ENCODE measurements around the gene TIMMDC1. TPM values are rescaled to one million over a fixed set of nuclear protein-coding genes. Genes with fewer than 3 reads are reported as not detected.

Gene TIMMDC1
- polyA plus RNA-seq, 1 of the 3 experiments (the other 2 are of a cell fraction): 128 TPM

- Histone ChIP-seq H3K9me3 (no peaks in the 10 kb centered on the region), H3K27ac (ENCODE audit: low read depth in 2 of 2, low read length in 1 of 2) (peak overlapping the region; percentile 57 to 66; a peak in 2 of 4 replicates), H3K36me3 (replicated peaks in 1 of 2; ENCODE audit: control insufficient read depth in 1 of 2, insufficient read depth in 2 of 2, low read length in 1 of 2) (peaks cover 6 to 16% of the 10 kb centered on the region in 2 experiments), H3K4me3 (ENCODE audit: low read depth in 2 of 2, low read length in 1 of 2) (peak overlapping the region; percentile 79 to 82; a peak in 2 of 4 replicates), H3K9me2 (no peaks in the 10 kb centered on the region), H3F3A (replicated peaks; ENCODE audit: insufficient read depth) (no peaks in the 10 kb centered on the region), H3K27me3 (ENCODE audit: insufficient read depth) (no peaks in the 10 kb centered on the region), H3K4me1 (ENCODE audit: control insufficient read depth in 1 of 2, insufficient read depth in 2 of 2, low read depth in 1 of 2, low read length in 1 of 2) (peaks cover 0 to 23% of the 10 kb centered on the region in 2 experiments; a peak in 2 of 4 replicates), H2AFZ (ENCODE audit: low read depth) (peak overlapping the region; percentile 90), H4K20me1 (ENCODE audit: insufficient read depth) (no peaks in the 10 kb centered on the region), H3K4me2 (peak overlapping the region; percentile 86), H3K9ac (no peak overlapping the region), H3K79me2 (ENCODE audit: insufficient read depth) (peaks cover 4% of the 10 kb centered on the region)
- ChIA-PET CTCF (interaction anchor here (0.8 to 1.2 kb wide), 2 partner anchors 57 to 193 kb away, joined by 3 read pairs; no protein-coding TSS in a partner anchor), POLR2A (interaction anchor here (1.8 kb wide), 1 partner anchor 30 kb away, joined by 10 read pairs; the partner anchor contains the start of gene TIMMDC1)
- 48% methylated on average over 2 of the region's 2 CpGs for WGBS (ENCODE audit: low lambda C conversion rate)
- TF ChIP-seq NRF1 (IDR thresholded peaks at IDR 0.05; ENCODE audit: low read depth, low read length): no peak
- no peak for TF ChIP-seq TAF1 (IDR thresholded peaks at IDR 0.05; ENCODE audit: borderline replicate concordance, low read depth, low read length)
- TF ChIP-seq FOSL2 (IDR thresholded peaks at IDR 0.05; ENCODE audit: borderline replicate concordance, low read depth): no peak
- TF ChIP-seq GATA2 (CRISPR knock-in tag; IDR thresholded peaks at IDR 0.05): no peak
- no peak for TF ChIP-seq EP300 (IDR thresholded peaks at IDR 0.05; ENCODE audit: borderline replicate concordance in 1 of 2, low read depth in 1 of 2, low read length in 1 of 2)
- no peak for TF ChIP-seq IRF3 (IDR thresholded peaks at IDR 0.05; ENCODE audit: low read depth, low read length)
- TF ChIP-seq MEF2A (IDR thresholded peaks at IDR 0.05; ENCODE audit: borderline replicate concordance, low read depth): no peak
- no peak for TF ChIP-seq EZH2phosphoT487 (IDR thresholded peaks at IDR 0.05; ENCODE audit: borderline replicate concordance, low read depth)
- TF ChIP-seq JUND (IDR thresholded peaks at IDR 0.05): no peak
- TF ChIP-seq NFIC (IDR thresholded peaks at IDR 0.05; ENCODE audit: borderline replicate concordance): no peak
- TF ChIP-seq SMC3 (IDR thresholded peaks at IDR 0.05; ENCODE audit: low read depth, low read length): no peak
- no peak for TF ChIP-seq POLR2AphosphoS5 (IDR thresholded peaks at IDR 0.05; ENCODE audit: low read depth, low read length)
- no peak for TF ChIP-seq RCOR1 (IDR thresholded peaks at IDR 0.05; ENCODE audit: low read length)
- no peak for TF ChIP-seq FOXM1 (IDR thresholded peaks at IDR 0.05; ENCODE audit: low read depth)
- no peak for TF ChIP-seq PBX3 (IDR thresholded peaks at IDR 0.05)
- TF ChIP-seq MXI1 (IDR thresholded peaks at IDR 0.05; ENCODE audit: low read depth, low read length): no peak
- no peak for DNase-seq
These were observed 30.3 kb upstream of the TIMMDC1 start for GRCh38 chr3:119468041-119468440.
